CD14-positive monocyte (primary cell): Measurements from ENCODE around the gene CTTNBP2. TPM values are rescaled to one million over a fixed set of nuclear protein-coding genes. Genes with fewer than 3 reads are reported as not detected.

Experiments used
- DNase-seq, 3 donors: peaks; one replicate each; pipeline ENCODE4 v3.0.0-alpha.2; 2011 to 2022
- H2AFZ ChIP-seq: 2 replicates; pipeline ENCODE4 v1.6.0; 2012; ENCODE audit warnings: mild to moderate bottlenecking, low read depth, low read length, inconsistent platforms; ENCODE audit not compliant: insufficient read depth, poor library complexity, severe bottlenecking
- H3K27ac ChIP-seq, 2 donors: 1 replicate in 1 of 2; 2 replicates in 1 of 2; pipeline ENCODE4 v1.5.1; 2012 to 2013; ENCODE audit warnings: low read length in 2 of 2, control low read depth in 1 of 2, inconsistent platforms in 1 of 2, low read depth in 1 of 2, mild to moderate bottlenecking in 1 of 2
- H3K27me3 ChIP-seq, 2 donors: one replicate each; pipeline versions ENCODE4 v1.6.0 to v1.6.1; 2011 to 2013; ENCODE audit warnings: low read length in 2 of 2; ENCODE audit not compliant: control insufficient read depth in 2 of 2, insufficient read depth in 2 of 2
- H3K36me3 ChIP-seq, 2 donors: replicated peaks in 1 of 2; 1 replicate in 1 of 2; 2 replicates in 1 of 2; pipeline versions ENCODE4 v1.5.1 to v1.6.1; 2012 to 2013; ENCODE audit warnings: low read length in 2 of 2, control low read depth in 1 of 2, inconsistent platforms in 1 of 2, mild to moderate bottlenecking in 1 of 2; ENCODE audit not compliant: insufficient read depth in 2 of 2, control insufficient read depth in 1 of 2
- H3K4me1 ChIP-seq, 2 donors: 1 replicate in 1 of 2; 2 replicates in 1 of 2; pipeline versions ENCODE4 v1.5.1 to v1.6.1; 2012 to 2013; ENCODE audit warnings: low read length in 2 of 2, control low read depth in 1 of 2, inconsistent platforms in 1 of 2, mild to moderate bottlenecking in 1 of 2, moderate library complexity in 1 of 2; ENCODE audit not compliant: insufficient read depth in 2 of 2, control insufficient read depth in 1 of 2
- H3K4me2 ChIP-seq: replicated peaks from 2 replicates; pipeline ENCODE3; 2012; ENCODE audit warnings: low read length, moderate library complexity, mild to moderate bottlenecking; ENCODE audit not compliant: poor library complexity, severe bottlenecking; ENCODE audit errors: extremely low read depth
- H3K4me3 ChIP-seq, 3 experiments: fragments of 200-600 bp in 1 of 3; sonication (generic) in 1 of 3; replicated peaks in 1 of 3; 1 replicate in 2 of 3; 2 replicates in 1 of 3; pipeline ENCODE4 v1.5.1; 2011 to 2013; ENCODE audit warnings: low read length in 3 of 3, mild to moderate bottlenecking in 3 of 3, control low read depth in 2 of 3, low read depth in 2 of 3, inconsistent platforms in 1 of 3, moderate library complexity in 1 of 3
- H3K79me2 ChIP-seq: 2 replicates; pipeline ENCODE4 v1.6.0; 2012; ENCODE audit warnings: mild to moderate bottlenecking, control low read depth, inconsistent platforms, low read length, moderate library complexity; ENCODE audit not compliant: insufficient read depth
- H3K9ac ChIP-seq: 2 replicates; pipeline ENCODE4 v1.6.0; 2017; ENCODE audit warnings: low read length, mild to moderate bottlenecking; ENCODE audit not compliant: insufficient read depth, poor library complexity, severe bottlenecking
- H3K9me3 ChIP-seq, 2 donors: replicated peaks in 1 of 2; 1 replicate in 1 of 2; 2 replicates in 1 of 2; pipeline versions ENCODE4 v1.5.1 to v1.6.1; 2012 to 2013; ENCODE audit warnings: low read length in 2 of 2, control low read depth in 1 of 2; ENCODE audit not compliant: control insufficient read depth in 1 of 2, insufficient read depth in 1 of 2
- H4K20me1 ChIP-seq: 2 replicates; pipeline ENCODE4 v1.6.0; 2012; ENCODE audit warnings: mild to moderate bottlenecking, low read length, control low read depth, moderate library complexity; ENCODE audit not compliant: insufficient read depth
- H3K27ac Mint-ChIP-seq, 7 donors: one replicate each; pipeline ENCODE4 v1.8.0; 2020; ENCODE audit warnings: mild to moderate bottlenecking in 7 of 7, mixed read lengths in 7 of 7, moderate library complexity in 6 of 7, inconsistent platforms in 2 of 7
- H3K27me3 Mint-ChIP-seq, 3 donors: one replicate each; pipeline ENCODE4 v1.8.0; 2021 to 2022; ENCODE audit warnings: low read depth in 3 of 3, mild to moderate bottlenecking in 3 of 3, mixed read lengths in 3 of 3, moderate library complexity in 3 of 3, inconsistent platforms in 1 of 3
- H3K36me3 Mint-ChIP-seq, 2 donors: one replicate each; pipeline ENCODE4 v1.8.0; 2020; ENCODE audit warnings: mixed read lengths in 2 of 2, inconsistent platforms in 1 of 2, mild to moderate bottlenecking in 1 of 2
- H3K4me1 Mint-ChIP-seq: one replicate; pipeline ENCODE4 v1.8.0; 2020; ENCODE audit warnings: mild to moderate bottlenecking, mixed read lengths
- H3K4me3 Mint-ChIP-seq, 2 donors: one replicate each; pipeline ENCODE4 v1.8.0; 2020; ENCODE audit warnings: mild to moderate bottlenecking in 2 of 2, mixed read lengths in 2 of 2, moderate library complexity in 1 of 2
- H3K9me3 Mint-ChIP-seq, 7 donors: one replicate each; pipeline ENCODE4 v1.8.0; 2020 to 2022; ENCODE audit warnings: mixed read lengths in 7 of 7, mild to moderate bottlenecking in 6 of 7, moderate library complexity in 6 of 7, inconsistent platforms in 2 of 7
- WGBS: methylation state at CpG from one replicate; pipeline ENCODE4 v1.1.5; 2013; ENCODE audit warnings: missing lambda C conversion rate; ENCODE audit not compliant: insufficient coverage; 5-methylcytosine and 5-hydroxymethylcytosine counted together
- intact Hi-C, 2 donors: fragments of 100-400 bp; cut with micrococcal nuclease; formaldehyde crosslinking; loops; one replicate each; pipeline versions ENCODE4 v1.15.0 to v1.15.1; 2023
- polyA plus RNA-seq, 3 donors: library from polyadenylated mRNA; depleted of rRNA in 1 of 3; unstranded in 2 of 3; stranded (reverse) in 1 of 3; fragments of 300-500 nt in 2 of 3; fragments of >200 nt in 1 of 3; fragmentation: Illumina TruSeq in 2 of 3; gene quantifications; 1 replicate in 2 of 3; 2 replicates in 1 of 3; pipeline ENCODE4 v1.2.3, GENCODE V29; 2012 to 2021
- TF ChIP-seq, protein P1 (sequence below): fragments of 200-600 bp; IDR thresholded peaks from one replicate; pipeline ENCODE4 v1.8.0; 2022; ENCODE audit warnings: antibody characterized with exemption, mild to moderate bottlenecking

Gene CTTNBP2
- polyA plus RNA-seq, 3 donors, result 0.38 to 1.4 TPM; not detected in 1

DNA sequence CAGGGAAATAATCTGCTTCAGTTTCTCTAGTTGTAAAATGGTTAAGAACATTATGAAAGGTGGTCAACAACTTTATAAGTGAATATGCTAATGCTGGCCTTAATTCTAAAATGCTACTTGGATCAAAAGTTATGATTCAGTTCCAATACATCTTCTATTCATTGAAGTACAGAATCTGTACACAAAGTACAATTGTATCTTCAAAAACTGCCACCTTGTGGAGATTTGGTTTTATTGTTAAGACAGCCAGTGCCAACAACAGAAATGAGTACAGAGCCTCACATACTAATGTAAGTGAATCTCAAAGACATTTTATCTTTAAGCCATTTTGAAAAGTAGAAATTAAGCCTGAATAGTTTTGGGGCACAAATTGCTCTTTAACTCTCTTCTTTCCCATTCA, 199.4 kb downstream of the CTTNBP2 start:
- intact Hi-C loops, result no loop called here
- DNase-seq, result no peak
- no peak overlapping the region for H3K4me3 ChIP-seq
- TF ChIP-seq, protein P1, sequence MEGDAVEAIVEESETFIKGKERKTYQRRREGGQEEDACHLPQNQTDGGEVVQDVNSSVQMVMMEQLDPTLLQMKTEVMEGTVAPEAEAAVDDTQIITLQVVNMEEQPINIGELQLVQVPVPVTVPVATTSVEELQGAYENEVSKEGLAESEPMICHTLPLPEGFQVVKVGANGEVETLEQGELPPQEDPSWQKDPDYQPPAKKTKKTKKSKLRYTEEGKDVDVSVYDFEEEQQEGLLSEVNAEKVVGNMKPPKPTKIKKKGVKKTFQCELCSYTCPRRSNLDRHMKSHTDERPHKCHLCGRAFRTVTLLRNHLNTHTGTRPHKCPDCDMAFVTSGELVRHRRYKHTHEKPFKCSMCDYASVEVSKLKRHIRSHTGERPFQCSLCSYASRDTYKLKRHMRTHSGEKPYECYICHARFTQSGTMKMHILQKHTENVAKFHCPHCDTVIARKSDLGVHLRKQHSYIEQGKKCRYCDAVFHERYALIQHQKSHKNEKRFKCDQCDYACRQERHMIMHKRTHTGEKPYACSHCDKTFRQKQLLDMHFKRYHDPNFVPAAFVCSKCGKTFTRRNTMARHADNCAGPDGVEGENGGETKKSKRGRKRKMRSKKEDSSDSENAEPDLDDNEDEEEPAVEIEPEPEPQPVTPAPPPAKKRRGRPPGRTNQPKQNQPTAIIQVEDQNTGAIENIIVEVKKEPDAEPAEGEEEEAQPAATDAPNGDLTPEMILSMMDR, result no peak
- H3K4me1 Mint-ChIP-seq, result no peaks in the 10 kb centered on the region
- no peak overlapping the region for H2AFZ ChIP-seq
- H3K79me2 ChIP-seq, result no peaks in the 10 kb centered on the region
- H4K20me1 ChIP-seq, result no peaks in the 10 kb centered on the region
- H3K9me3 Mint-ChIP-seq, result no peaks in the 10 kb centered on the region
- H3K4me3 Mint-ChIP-seq, result no peak overlapping the region
- H3K4me1 ChIP-seq, result no peaks in the 10 kb centered on the region
- H3K9me3 ChIP-seq, result no peaks in the 10 kb centered on the region
- H3K27ac Mint-ChIP-seq, result peak overlapping the region in 1 of 7 donors; percentile 50
- peaks cover 0 to 6% (median 2%) of the 10 kb centered on the region in 3 donors for H3K27me3 Mint-ChIP-seq
- H3K9ac ChIP-seq, result no peak overlapping the region
- peaks cover 0 to 2% of the 10 kb centered on the region in 2 donors for H3K27me3 ChIP-seq
- H3K36me3 ChIP-seq, result no peaks in the 10 kb centered on the region
- no peak overlapping the region for H3K4me2 ChIP-seq
- H3K27ac ChIP-seq, result no peak overlapping the region
- no peaks in the 10 kb centered on the region for H3K36me3 Mint-ChIP-seq

DNA sequence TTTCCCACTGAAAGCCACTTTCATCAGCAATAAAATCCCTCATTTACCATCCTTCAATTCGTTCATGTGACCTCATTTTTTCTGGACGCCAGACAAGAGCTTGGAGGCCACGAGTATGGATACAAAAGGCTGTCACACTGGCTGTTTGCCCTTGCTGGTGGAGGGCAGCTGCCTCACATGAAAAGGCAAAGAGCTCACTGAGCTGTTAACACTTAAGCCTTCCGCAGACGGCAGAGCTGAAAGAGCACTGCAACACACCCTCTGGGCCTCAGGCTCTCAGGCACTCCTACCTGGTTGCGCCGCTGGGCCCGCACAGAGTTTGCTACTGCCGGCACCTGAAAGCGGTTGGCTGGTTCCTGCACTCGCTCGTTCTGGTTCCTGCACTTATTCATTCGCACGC, 199.9 kb downstream of the CTTNBP2 start:
- Mint-ChIP-seq H3K9me3 (no peaks in the 10 kb centered on the region), H3K4me3 (no peak overlapping the region), H3K27ac (peak overlapping the region in 1 of 7 donors; percentile 50), H3K4me1 (no peaks in the 10 kb centered on the region), H3K36me3 (no peaks in the 10 kb centered on the region), H3K27me3 (peaks cover 0 to 6% (median 2%) of the 10 kb centered on the region in 3 donors)
- Histone ChIP-seq H3K36me3 (no peaks in the 10 kb centered on the region), H3K27ac (no peak overlapping the region), H3K4me1 (no peaks in the 10 kb centered on the region), H3K9me3 (no peaks in the 10 kb centered on the region), H3K4me3 (no peak overlapping the region), H4K20me1 (no peaks in the 10 kb centered on the region), H3K79me2 (no peaks in the 10 kb centered on the region), H3K9ac (no peak overlapping the region), H2AFZ (no peak overlapping the region), H3K4me2 (no peak overlapping the region), H3K27me3 (peaks cover 0 to 2% of the 10 kb centered on the region in 2 donors)
- no peak for DNase-seq
- 92% methylated on average over 12 of the region's 14 CpGs for WGBS
- intact Hi-C loops, result no loop called here
- TF ChIP-seq, protein P1, result no peak
